ENCODE data around the gene CNPY4.
A peak's percentile ranks its signal among the peaks of the same experiment; 100 is the strongest.

The CNPY4 gene

DNA sequence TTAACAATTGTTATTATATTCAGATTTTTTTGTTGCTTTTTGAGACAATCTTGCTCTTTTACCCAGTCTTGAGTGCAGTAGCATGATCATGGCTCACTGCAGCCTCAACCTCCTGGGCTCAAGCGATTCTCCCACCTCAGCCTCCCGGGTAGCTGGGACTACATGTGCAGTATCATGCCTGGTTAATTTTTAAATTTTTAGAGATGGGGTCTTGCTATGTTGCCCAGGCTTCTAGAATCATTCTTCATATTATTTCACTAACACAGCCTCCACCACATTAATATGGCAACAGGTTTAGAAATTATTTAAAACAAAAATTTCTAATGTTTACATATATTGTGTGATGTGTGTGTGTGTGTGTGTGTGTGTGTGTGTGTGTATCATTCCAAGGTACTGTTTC lies 27.8 kb downstream of the CNPY4 start:
- TF ChIP-seq, protein P1, sequence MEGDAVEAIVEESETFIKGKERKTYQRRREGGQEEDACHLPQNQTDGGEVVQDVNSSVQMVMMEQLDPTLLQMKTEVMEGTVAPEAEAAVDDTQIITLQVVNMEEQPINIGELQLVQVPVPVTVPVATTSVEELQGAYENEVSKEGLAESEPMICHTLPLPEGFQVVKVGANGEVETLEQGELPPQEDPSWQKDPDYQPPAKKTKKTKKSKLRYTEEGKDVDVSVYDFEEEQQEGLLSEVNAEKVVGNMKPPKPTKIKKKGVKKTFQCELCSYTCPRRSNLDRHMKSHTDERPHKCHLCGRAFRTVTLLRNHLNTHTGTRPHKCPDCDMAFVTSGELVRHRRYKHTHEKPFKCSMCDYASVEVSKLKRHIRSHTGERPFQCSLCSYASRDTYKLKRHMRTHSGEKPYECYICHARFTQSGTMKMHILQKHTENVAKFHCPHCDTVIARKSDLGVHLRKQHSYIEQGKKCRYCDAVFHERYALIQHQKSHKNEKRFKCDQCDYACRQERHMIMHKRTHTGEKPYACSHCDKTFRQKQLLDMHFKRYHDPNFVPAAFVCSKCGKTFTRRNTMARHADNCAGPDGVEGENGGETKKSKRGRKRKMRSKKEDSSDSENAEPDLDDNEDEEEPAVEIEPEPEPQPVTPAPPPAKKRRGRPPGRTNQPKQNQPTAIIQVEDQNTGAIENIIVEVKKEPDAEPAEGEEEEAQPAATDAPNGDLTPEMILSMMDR (IDR thresholded peaks at IDR 0.05; ENCODE audit: borderline replicate concordance, control extremely low read depth, extremely low read depth, insufficient read depth, missing control alignments) = no peak
- DNase-seq (ENCODE audit: low spot score) = no peak
- in situ Hi-C loops (cut with MboI; ENCODE audit: low sequenced_read_pairs, unreplicated experiment) = no loop called here

- TF ChIP-seq, protein P1 (IDR thresholded peaks at IDR 0.05; ENCODE audit: borderline replicate concordance, control extremely low read depth, extremely low read depth, insufficient read depth, missing control alignments) = no peak
- in situ Hi-C loops (cut with MboI; ENCODE audit: low sequenced_read_pairs, unreplicated experiment) = no loop called here
- no peak for DNase-seq (ENCODE audit: low spot score)
Measured at GRCh38 chr7:100148225-100148558, 28.8 kb downstream of the CNPY4 start.

- peak; percentile 98 for DNase-seq (ENCODE audit: low spot score)
- in situ Hi-C loops (cut with MboI; ENCODE audit: low sequenced_read_pairs, unreplicated experiment) = no loop called here
Measured at GRCh38 chr7:100148559-100149328, 29.3 kb downstream of the CNPY4 start, which contains the start of gene LAMTOR4. LAMTOR4 (plus strand) TSS chr7:100148918; CDS start chr7:100148973, 55 bp downstream.

GRCh38 chr7:100152404-100152803 lies 33.0 kb downstream of the CNPY4 start:
- TF ChIP-seq, protein P1 (IDR thresholded peaks at IDR 0.05; ENCODE audit: borderline replicate concordance, control extremely low read depth, extremely low read depth, insufficient read depth, missing control alignments) = no peak
- DNase-seq (ENCODE audit: low spot score) = no peak
- in situ Hi-C loops (cut with MboI; ENCODE audit: low sequenced_read_pairs, unreplicated experiment) = no loop called here

More at GRCh38 chr7:100148559-100149328, 29.3 kb downstream of the CNPY4 start, which contains the start of gene LAMTOR4:
- TF ChIP-seq, protein P1 (IDR thresholded peaks at IDR 0.05; ENCODE audit: borderline replicate concordance, control extremely low read depth, extremely low read depth, insufficient read depth, missing control alignments) = no peak

DNA sequence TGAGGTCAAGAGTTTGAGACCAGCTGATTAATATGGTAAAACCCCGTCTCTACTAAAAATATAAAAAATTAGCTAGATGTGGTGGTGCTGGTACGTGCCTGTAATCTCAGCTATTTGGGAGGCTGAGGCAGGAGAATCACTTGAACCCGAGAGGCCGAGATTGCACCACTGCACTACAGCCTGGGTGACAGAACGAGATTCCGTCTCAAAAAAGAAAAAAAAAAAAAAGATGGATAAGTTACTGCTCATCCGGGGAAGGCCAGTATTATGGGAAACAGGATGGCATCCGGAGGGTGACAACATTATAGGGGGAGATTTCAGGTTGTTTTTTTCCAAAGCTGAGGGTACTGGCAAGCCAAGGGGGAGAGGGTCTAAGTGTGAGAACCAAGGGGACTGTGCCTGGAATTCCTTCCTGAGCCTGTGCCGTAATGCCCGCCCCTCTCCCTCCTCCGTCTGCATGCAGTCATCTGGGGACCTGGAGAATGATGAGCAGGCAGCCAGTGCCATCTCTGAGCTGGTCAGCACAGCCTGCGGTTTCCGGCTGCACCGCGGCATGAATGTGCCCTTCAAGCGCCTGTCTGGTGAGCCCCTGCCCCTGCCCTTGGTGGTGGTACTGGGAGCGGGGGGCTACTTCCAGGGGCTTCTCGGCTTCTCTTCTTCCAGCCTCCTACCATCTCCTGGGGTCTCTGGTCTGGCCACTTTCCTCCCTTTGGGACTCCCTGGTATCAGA lies 33.7 kb downstream of the CNPY4 start:
- TF ChIP-seq, protein P1 (IDR thresholded peaks at IDR 0.05; ENCODE audit: borderline replicate concordance, control extremely low read depth, extremely low read depth, insufficient read depth, missing control alignments) = no peak
- in situ Hi-C loops (cut with MboI; ENCODE audit: low sequenced_read_pairs, unreplicated experiment) = no loop called here
- no peak for DNase-seq (ENCODE audit: low spot score)

- in situ Hi-C loops (cut with MboI; ENCODE audit: low sequenced_read_pairs, unreplicated experiment) = no loop called here
- TF ChIP-seq, protein P1 (IDR thresholded peaks at IDR 0.05; ENCODE audit: borderline replicate concordance, control extremely low read depth, extremely low read depth, insufficient read depth, missing control alignments) = no peak
- peak; percentile 10 for DNase-seq (ENCODE audit: low spot score)
Measured at GRCh38 chr7:100153708-100154535, 34.5 kb downstream of the CNPY4 start.

Data from GM13976 (cell line).